ENCODE results near the gene ZBTB46.

ZBTB46 gene

DNA sequence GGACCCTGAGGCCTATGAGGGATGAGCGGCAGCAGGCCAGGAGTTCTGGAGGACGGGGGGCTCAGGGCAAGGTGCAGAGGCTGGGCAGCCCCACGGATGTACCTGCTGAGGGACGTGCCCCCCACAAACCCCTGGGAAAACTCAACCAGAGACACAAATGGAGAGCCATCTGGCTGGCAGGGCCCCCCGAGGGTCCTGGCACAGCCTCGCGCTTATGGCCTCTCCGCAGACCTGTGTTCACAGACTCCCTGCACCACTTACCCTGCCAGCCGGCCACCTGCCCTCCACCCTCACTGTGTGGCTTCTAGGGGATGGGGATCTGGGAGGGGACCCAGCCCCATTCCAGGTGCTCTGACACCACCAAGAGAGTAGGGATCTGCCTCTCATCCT, 3.4 kb upstream of the ZBTB46 start:
- TF ChIP-seq CTCF (IDR thresholded peaks at IDR 0.05), result no peak

DNA sequence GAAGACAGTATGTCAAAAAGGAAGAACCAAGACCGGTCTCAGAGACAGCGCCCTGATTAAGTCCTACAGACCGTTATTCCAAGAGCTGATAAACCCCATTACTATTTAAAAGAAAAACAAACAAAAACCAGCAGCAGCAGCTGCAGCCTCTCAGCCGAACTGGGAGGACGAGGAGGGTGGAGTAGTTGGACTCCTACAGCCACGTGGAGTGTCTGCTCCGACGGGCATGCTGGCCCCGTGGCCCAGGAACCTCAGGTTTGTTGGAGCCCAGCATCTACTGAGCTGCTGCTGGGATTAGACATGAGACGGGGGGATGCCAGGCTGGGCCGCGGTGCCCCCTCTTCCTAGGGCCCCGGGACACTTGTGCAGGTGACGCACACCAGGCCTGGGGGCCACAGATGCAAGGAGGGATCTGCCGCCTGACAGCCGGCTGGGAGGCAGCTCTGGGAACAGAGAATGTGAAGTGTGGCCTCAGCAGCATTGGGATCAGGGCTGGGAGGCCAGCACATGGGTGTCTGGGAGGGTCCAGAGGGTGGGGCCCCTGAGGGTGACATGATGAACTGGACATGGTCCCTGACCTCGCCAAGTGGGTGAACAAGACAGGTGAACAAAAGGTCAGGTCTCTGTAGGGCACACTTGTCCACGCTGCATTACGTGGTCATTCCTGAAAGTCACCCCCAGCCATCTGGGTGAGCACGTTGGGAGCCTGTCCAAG, 2.9 kb upstream of the ZBTB46 start:
- TF ChIP-seq CTCF (IDR thresholded peaks at IDR 0.05), result no peak

DNA sequence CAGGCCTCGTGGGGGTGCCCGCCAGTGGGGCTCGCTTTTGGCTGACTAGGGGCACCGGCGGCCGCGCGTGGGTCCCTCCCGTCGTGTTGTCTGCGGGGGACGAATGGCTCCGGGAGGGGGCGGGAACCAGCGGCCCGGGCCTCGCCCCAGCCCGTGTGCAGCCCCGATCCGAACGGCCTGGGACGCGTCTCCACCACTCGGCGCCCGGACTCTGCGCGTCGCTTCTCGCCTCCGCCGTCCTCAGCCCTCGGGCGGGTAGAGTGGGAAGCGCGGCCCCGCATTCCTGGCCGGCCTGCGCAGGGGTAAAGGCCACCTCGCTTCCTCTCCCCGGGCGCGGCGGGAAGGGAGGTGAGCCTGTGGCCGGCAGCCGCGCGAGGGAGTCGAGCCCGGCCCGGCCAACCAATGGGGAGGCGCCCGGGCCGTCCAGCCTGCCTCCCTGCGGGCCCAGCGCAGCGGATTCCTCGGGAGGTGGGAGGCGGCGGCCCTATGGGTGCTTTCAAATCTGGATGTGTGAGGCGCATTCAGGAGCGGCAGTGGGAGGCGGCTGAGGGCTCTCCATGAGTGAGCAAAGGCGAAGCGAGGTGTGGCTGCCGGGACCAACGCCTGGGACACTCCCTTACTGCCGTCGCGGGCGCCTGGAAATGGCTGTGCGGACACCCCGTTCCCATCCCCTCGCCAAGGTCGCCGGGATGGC, 1.1 kb upstream of the ZBTB46 start:
- no peak for TF ChIP-seq CTCF (IDR thresholded peaks at IDR 0.05)

DNA sequence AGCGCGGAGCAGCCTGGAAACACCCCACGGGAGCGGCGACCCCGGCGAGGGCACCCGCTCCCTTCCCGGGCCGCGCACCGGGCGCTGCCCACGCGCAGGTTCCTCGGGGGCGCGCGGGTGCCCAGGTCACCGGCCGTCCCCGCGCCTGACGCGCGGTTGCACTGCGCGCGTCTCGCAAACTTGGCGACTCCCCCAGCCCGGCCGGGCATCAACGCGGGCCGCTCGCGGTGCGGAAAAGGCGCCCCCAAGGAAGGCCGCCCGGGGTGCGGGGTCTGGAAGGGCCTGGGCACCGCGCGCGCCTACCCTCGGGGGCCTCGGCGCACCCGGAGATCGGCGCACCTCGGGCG, 555 bp upstream of the ZBTB46 start:
- TF ChIP-seq CTCF (IDR thresholded peaks at IDR 0.05), result no peak

GRCh38 chr20:63829945-63830835, 874 bp downstream of the ZBTB46 start:
- TF ChIP-seq CTCF (IDR thresholded peaks at IDR 0.05), result no peak

GRCh38 chr20:63829603-63829944, 1.5 kb downstream of the ZBTB46 start:
- no peak for TF ChIP-seq CTCF (IDR thresholded peaks at IDR 0.05)

- no peak for TF ChIP-seq CTCF (IDR thresholded peaks at IDR 0.05)
Observed at GRCh38 chr20:63828951-63829350, 2.1 kb downstream of the ZBTB46 start.
